ENCODE measurements around the gene IL13.

DNA sequence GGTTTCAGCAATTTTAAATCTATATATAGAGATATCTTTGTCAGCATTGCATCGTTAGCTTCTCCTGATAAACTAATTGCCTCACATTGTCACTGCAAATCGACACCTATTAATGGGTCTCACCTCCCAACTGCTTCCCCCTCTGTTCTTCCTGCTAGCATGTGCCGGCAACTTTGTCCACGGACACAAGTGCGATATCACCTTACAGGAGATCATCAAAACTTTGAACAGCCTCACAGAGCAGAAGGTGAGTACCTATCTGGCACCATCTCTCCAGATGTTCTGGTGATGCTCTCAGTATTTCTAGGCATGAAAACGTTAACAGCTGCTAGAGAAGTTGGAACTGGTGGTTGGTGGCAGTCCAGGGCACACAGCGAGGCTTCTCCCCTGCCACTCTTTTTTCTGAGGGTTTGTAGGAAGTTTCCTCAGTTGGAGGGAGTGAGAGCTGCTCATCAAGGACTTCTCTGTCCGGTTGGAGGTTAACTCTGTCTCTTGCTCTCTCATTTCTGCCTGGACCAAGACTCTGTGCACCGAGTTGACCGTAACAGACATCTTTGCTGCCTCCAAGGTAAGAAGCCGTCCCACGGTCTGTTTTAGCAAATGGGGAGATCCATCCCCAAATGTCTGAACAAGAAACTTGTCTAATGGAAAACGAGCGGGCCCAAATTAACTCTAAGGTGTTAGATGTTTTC lies 16.1 kb downstream of the IL13 start, which contains the start of gene IL4:
- TF ChIP-seq EP300 (IDR thresholded peaks at IDR 0.05) = no peak
- TF ChIP-seq, protein P1, sequence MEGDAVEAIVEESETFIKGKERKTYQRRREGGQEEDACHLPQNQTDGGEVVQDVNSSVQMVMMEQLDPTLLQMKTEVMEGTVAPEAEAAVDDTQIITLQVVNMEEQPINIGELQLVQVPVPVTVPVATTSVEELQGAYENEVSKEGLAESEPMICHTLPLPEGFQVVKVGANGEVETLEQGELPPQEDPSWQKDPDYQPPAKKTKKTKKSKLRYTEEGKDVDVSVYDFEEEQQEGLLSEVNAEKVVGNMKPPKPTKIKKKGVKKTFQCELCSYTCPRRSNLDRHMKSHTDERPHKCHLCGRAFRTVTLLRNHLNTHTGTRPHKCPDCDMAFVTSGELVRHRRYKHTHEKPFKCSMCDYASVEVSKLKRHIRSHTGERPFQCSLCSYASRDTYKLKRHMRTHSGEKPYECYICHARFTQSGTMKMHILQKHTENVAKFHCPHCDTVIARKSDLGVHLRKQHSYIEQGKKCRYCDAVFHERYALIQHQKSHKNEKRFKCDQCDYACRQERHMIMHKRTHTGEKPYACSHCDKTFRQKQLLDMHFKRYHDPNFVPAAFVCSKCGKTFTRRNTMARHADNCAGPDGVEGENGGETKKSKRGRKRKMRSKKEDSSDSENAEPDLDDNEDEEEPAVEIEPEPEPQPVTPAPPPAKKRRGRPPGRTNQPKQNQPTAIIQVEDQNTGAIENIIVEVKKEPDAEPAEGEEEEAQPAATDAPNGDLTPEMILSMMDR (IDR thresholded peaks at IDR 0.05) = no peak

Data from tibial nerve (tissue), 4 donors.